Sigmoid colon (tissue), 4 donors: ENCODE results near the gene SRD5A1.

ENCODE experiments used
- POLR2A ChIP-seq, 2 donors: fragments of 450-650 bp; IDR thresholded peaks; one replicate each; pipeline ENCODE4 v1.6.1; 2016; ENCODE audit warnings: antibody characterized with exemption in 2 of 2, mild to moderate bottlenecking in 2 of 2, moderate library complexity in 2 of 2
- POLR2AphosphoS5 ChIP-seq, 4 donors: sonication (generic); formaldehyde crosslinking; IDR thresholded peaks; one replicate each; pipeline ENCODE4 v1.6.1; 2017; ENCODE audit warnings: antibody characterized with exemption in 4 of 4
- TF ChIP-seq, protein P1 (sequence below), 4 experiments: fragments of 450-650 bp in 3 of 4; fragments of 200-600 bp in 1 of 4; IDR thresholded peaks; one replicate each; pipeline ENCODE4 v1.5.1; 2016 to 2019; ENCODE audit warnings: antibody characterized with exemption in 4 of 4, mild to moderate bottlenecking in 3 of 4, moderate library complexity in 2 of 4

GRCh38 chr5:6634788-6635430 lies 1.7 kb downstream of the SRD5A1 start:
- TF ChIP-seq, protein P1, sequence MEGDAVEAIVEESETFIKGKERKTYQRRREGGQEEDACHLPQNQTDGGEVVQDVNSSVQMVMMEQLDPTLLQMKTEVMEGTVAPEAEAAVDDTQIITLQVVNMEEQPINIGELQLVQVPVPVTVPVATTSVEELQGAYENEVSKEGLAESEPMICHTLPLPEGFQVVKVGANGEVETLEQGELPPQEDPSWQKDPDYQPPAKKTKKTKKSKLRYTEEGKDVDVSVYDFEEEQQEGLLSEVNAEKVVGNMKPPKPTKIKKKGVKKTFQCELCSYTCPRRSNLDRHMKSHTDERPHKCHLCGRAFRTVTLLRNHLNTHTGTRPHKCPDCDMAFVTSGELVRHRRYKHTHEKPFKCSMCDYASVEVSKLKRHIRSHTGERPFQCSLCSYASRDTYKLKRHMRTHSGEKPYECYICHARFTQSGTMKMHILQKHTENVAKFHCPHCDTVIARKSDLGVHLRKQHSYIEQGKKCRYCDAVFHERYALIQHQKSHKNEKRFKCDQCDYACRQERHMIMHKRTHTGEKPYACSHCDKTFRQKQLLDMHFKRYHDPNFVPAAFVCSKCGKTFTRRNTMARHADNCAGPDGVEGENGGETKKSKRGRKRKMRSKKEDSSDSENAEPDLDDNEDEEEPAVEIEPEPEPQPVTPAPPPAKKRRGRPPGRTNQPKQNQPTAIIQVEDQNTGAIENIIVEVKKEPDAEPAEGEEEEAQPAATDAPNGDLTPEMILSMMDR (IDR thresholded peaks at IDR 0.05): no peak
- TF ChIP-seq POLR2AphosphoS5 (IDR thresholded peaks at IDR 0.05): no peak
- TF ChIP-seq POLR2A (IDR thresholded peaks at IDR 0.05): no peak
